GM21528 (cell line): ENCODE measurements around the gene PSKH1.

Experiments used
- ATAC-seq: cut with Tn5 transposase; IDR thresholded peaks from one replicate; pipeline ENCODE4 v1.9.1; 2021; ENCODE audit warnings: mild to moderate bottlenecking, moderate library complexity; ENCODE audit not compliant: unreplicated experiment, low FRiP score

PSKH1 gene

GRCh38 chr16:67953641-67954375 is 60.8 kb downstream of the PSKH1 start:
- ATAC-seq: no peak

DNA sequence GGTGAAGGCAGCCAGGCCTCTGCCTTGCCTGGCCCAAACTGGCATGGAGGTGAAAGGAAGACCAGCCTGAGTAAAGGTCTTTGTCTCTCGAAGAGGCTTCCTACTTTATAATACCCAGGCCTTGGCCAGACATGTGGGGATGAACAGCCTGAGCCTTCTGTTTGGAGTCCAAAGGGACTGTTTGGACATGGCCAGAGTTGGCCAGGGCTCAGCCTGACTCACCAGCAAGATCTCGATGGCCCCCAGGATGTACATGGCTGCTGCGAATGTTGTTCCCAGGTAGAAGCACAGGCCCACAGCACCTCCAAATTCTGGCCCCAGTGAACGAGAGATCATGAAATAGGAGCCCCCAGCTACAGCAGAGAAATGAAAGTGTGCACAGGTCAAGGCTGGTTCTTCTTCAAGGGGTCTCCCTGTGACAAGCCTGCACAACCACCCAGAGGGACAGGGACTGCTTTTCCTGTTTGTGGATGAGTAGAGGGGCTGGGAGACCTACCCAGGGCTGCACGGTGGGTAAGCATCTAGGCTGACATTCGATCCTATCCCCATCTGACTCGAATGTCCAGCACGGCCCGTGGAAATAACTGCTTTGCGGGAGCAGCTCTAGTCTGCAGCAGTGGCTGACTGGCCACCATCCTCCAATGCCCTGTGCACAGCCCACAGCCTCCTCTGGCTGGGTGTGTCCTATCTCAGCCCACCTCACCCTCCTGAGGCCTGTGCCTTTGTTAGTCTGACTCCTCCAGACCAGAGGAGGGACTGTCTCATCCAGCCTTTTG is 61.6 kb downstream of the PSKH1 start:
- no peak for ATAC-seq

- ATAC-seq: no peak
Measured at GRCh38 chr16:67957622-67958021, 64.6 kb downstream of the PSKH1 start.

GRCh38 chr16:67959536-67960329 is 66.7 kb downstream of the PSKH1 start:
- ATAC-seq: no peak

DNA sequence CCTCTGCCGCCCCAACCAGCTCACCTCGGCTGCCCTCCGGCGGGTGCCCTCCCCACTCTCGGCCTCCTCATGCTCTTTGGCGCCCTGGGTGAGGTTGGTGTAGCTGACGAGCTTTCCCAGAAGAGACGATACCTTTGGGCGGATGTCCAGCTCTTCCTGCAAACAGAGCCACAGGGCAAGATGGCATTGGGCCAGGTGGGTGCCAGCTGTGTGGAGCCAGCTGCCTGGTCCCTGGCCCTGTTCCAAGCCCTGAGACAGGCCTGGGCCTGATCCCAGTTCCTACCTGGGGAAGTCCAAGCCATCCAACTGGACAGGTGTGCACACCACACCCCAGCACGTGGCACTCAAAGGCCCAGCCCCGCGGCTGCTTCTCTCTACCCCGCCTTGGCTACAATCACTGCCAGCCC is 68.5 kb downstream of the PSKH1 start:
- no peak for ATAC-seq

- no peak for ATAC-seq
Measured at GRCh38 chr16:67962135-67962534, 69.1 kb downstream of the PSKH1 start.

- no peak for ATAC-seq
Measured at GRCh38 chr16:67963292-67963661, 70.2 kb downstream of the PSKH1 start.

GRCh38 chr16:67963662-67964321 is 70.7 kb downstream of the PSKH1 start:
- no peak for ATAC-seq

DNA sequence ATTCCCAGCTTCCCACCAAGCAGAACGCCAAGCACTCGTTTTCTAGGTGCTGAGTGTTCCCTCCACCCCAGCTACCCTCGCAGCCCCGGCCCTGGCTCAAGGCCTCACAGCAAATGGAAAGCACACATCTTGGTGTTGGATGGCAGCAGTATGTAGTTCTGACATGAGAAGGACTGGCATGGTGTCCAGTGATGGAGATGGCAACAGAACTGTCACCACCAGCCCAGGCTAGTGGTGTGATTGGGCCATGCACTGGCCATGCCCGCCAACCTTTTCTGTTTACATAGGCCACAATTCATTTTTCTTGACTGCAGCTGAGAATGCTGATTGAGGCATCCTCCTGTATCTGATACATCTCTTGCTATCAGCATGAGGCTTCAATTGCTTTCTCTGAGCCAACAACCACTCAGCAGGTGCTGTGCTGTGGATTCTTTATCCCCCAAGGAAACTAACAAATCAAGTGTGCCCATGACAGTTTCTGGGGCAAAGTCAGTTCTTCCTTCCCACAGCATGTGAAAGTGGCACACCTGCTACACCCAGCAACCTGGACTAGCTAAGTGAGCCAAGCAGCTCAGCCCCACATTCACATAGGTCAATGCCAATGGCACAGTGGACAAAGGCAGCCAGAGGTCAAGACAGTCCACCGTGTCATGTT is 71.5 kb downstream of the PSKH1 start:
- no peak for ATAC-seq

DNA sequence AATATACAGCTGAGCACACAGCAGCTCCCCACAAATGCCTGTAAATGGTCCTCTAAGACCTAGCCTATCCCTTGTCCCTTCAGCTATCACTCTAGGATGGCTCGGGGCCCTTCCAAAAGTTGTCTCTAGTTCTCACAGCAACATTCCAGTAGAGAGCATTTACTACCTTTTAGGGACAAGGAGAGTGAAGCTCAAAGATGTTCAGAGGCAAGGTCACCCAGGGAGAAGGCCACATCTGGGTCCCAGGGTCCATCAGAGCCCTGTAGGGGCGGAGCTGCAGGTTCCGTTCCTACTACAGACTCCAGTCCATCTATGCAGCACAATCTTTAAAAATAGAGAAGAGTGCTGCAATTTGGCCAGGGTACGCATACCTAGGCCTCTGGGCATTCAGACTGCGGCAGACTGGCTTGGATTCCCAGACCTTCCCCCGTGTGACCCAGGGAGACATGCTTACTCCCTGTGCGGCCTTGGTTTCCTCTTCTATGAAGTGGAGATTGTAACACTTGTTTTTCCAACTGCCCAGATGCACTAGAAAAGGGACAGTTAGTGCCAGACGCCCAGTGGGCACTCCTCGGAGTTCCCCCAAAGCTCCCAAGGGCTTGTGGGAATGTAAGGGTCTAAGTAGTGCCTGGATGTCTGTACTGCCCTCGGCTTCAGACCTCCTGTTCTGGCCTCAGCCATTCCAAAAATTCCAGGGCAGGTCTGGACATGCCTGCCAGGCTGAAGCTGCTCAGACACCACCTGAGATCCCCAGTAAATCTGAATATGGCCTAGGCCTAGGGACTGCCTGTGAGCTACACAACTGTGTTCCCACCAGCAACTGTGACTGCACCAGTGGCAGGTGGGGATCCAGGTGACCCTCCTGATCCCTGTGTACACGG is 72.9 kb downstream of the PSKH1 start:
- ATAC-seq: no peak

DNA sequence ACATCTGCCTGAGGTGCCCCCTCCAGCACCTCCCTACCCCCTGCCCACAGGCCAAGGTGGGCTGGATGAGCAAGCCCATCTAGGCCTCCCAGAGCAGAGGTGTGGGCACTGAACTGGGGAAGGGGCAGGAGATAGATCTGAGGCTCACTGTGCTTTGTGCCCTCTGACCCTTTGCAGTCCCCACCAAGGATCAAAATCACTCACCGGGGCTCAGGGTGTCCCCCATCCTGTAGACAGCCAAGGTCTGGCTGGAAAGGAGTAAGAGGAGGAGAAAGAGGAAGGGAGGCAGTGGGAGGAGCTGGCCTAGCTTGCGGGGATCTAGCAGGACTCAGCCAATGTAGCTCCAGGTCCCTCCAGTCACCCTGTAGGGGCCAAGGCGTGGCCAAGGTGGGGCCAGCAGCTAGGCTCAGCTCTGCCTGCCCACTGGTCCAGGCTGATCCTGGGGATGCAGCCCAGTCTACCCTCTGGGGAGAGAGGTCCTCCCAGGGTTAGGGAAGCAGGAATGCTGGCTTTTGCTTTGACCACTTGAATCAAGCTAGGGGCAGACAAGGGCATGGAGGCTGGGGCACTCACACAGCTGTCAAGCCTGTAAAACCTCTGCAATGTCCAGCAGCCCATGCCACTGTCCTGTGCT is 73.6 kb downstream of the PSKH1 start:
- no peak for ATAC-seq

GRCh38 chr16:67967183-67967957 is 74.3 kb downstream of the PSKH1 start:
- ATAC-seq: no peak

- peak; percentile 34 for ATAC-seq
Measured at GRCh38 chr16:67967958-67968399, 74.9 kb downstream of the PSKH1 start.

- ATAC-seq: peak; percentile 80
Measured at GRCh38 chr16:67968400-67969253, 75.6 kb downstream of the PSKH1 start, which contains the start of gene SLC12A4. TSS of gene SLC12A4 (minus strand) at chr16:67968637. CDS start at chr16:67968553, 84 bp downstream.

- ATAC-seq: peak; percentile 14
Measured at GRCh38 chr16:67969254-67970039, 76.4 kb downstream of the PSKH1 start.

DNA sequence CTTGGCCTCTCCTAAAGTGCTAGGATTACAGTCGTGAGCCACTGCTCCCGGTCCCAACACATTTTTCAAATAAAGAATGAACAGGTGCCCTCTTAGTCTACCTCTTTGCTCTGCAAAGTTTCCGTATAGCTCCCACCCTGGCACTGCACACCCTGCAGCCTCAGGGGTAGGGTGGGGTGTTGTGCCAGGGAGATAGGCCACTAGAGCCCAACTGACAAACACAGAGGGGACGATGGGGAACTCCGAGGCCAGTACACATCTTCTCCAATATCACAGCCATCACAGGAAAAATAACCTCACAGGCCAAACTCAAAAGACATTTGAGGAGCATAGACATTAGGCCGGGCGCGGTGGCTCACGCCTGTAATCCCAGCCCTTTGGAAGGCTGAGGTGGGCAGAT is 78.1 kb downstream of the PSKH1 start:
- no peak for ATAC-seq
